ENCODE results near the gene NUP54.

GRCh38 chr4:76182463-76182862 lies 34.3 kb upstream of the NUP54 start:
- no peak for TF ChIP-seq CTCF (IDR thresholded peaks at IDR 0.05)
- no peak for TF ChIP-seq POLR2A (IDR thresholded peaks at IDR 0.05)
- TF ChIP-seq POLR2AphosphoS5 (IDR thresholded peaks at IDR 0.05) = no peak

All from breast epithelium (tissue), 3 donors.